GM23338 (cell line): ENCODE results near the gene RPS21. TPM values are rescaled to one million over a fixed set of nuclear protein-coding genes. Genes with fewer than 3 reads are reported as not detected.
A peak's percentile ranks its signal among the peaks of the same experiment; 100 is the strongest.

ENCODE experiments used
- ATAC-seq: fragments of 200-7000 bp; cut with Tn5 transposase; 3 replicates; pipeline ENCODE4 v1.9.1; 2020
- DNase-seq: peaks from one replicate; pipeline ENCODE4 v3.0.0-alpha.2; 2015; ENCODE audit warnings: low spot score
- H2AFZ ChIP-seq: fragments of 200-600 bp; sonication (generic); 2 replicates; pipeline ENCODE4 v1.8.0; 2016; ENCODE audit warnings: antibody characterized with exemption, mild to moderate bottlenecking, moderate library complexity
- H3F3A ChIP-seq: fragments of 200-600 bp; sonication (generic); replicated peaks from 2 replicates; pipeline ENCODE4 v1.8.0; 2017; ENCODE audit warnings: antibody characterized with exemption, mixed run types, low read depth
- H3K27ac ChIP-seq: fragments of 200-600 bp; sonication (generic); 2 replicates; pipeline ENCODE4 v1.6.1; 2016; ENCODE audit warnings: low read depth
- H3K27me3 ChIP-seq: fragments of 200-600 bp; sonication (generic); 2 replicates; pipeline ENCODE4 v1.8.0; 2016; ENCODE audit warnings: mild to moderate bottlenecking, mixed run types, moderate library complexity; ENCODE audit not compliant: insufficient read depth
- H3K36me3 ChIP-seq: fragments of 200-600 bp; sonication (generic); 2 replicates; pipeline ENCODE4 v1.8.0; 2016; ENCODE audit warnings: mild to moderate bottlenecking; ENCODE audit not compliant: insufficient read depth
- H3K4me1 ChIP-seq: fragments of 200-600 bp; sonication (generic); 2 replicates; pipeline ENCODE4 v1.8.0; 2016; ENCODE audit warnings: mild to moderate bottlenecking, moderate library complexity; ENCODE audit not compliant: insufficient read depth
- H3K4me2 ChIP-seq: fragments of 200-600 bp; sonication (generic); 2 replicates; pipeline ENCODE4 v1.7.1; 2017; ENCODE audit warnings: mixed run types
- H3K4me3 ChIP-seq: fragments of 200-600 bp; sonication (generic); 2 replicates; pipeline ENCODE4 v1.6.1; 2016; ENCODE audit warnings: mixed run types
- H3K79me2 ChIP-seq: fragments of 200-600 bp; sonication (generic); replicated peaks from 2 replicates; pipeline ENCODE4 v1.8.0; 2017; ENCODE audit warnings: mild to moderate bottlenecking; ENCODE audit not compliant: insufficient read depth
- H3K9me2 ChIP-seq: fragments of 200-600 bp; sonication (generic); 2 replicates; pipeline ENCODE4 v1.8.0; 2017; ENCODE audit not compliant: insufficient read depth
- H4K20me1 ChIP-seq: fragments of 200-600 bp; sonication (generic); replicated peaks from 2 replicates; pipeline ENCODE4 v1.8.0; 2017; ENCODE audit warnings: mild to moderate bottlenecking; ENCODE audit not compliant: insufficient read depth
- H3K27ac Mint-ChIP-seq: 2 replicates; pipeline ENCODE4 v1.8.0; 2020; ENCODE audit warnings: inconsistent platforms, mild to moderate bottlenecking, moderate library complexity, mixed read lengths
- H3K27me3 Mint-ChIP-seq: 3 replicates; pipeline ENCODE4 v1.8.0; 2022; ENCODE audit warnings: low read depth, mild to moderate bottlenecking, moderate library complexity, mixed read lengths, inconsistent platforms; ENCODE audit not compliant: insufficient read depth, poor library complexity
- H3K36me3 Mint-ChIP-seq: 3 replicates; pipeline ENCODE4 v1.8.0; 2021; ENCODE audit warnings: low read depth, mild to moderate bottlenecking, inconsistent platforms, moderate library complexity, mixed read lengths
- H3K4me1 Mint-ChIP-seq: 3 replicates; pipeline ENCODE4 v1.8.0; 2020; ENCODE audit warnings: mild to moderate bottlenecking, inconsistent platforms, mixed read lengths
- H3K4me3 Mint-ChIP-seq: 3 replicates; pipeline ENCODE4 v1.8.0; 2021; ENCODE audit warnings: moderate library complexity, mild to moderate bottlenecking, inconsistent platforms, mixed read lengths
- H3K9me3 Mint-ChIP-seq: 3 replicates; pipeline ENCODE4 v1.8.0; 2020; ENCODE audit warnings: moderate library complexity, mild to moderate bottlenecking, inconsistent platforms, mixed read lengths
- CREB1 ChIP-seq: fragments of 250-450 bp; sonication (Bioruptor Pico); IDR thresholded peaks from 2 replicates; pipeline ENCODE4 v1.5.0; 2020; ENCODE audit warnings: low read depth, mild to moderate bottlenecking, moderate library complexity
- JUNB ChIP-seq: IDR thresholded peaks from one replicate; pipeline ENCODE4 v1.6.1; 2016; ENCODE audit warnings: antibody characterized with exemption; ENCODE audit not compliant: unreplicated experiment
- POLR2AphosphoS5 ChIP-seq: IDR thresholded peaks from 2 replicates; pipeline ENCODE4 v1.6.1; 2016; ENCODE audit warnings: antibody characterized with exemption, low read depth
- ZNF462 ChIP-seq: fragments of 250-450 bp; sonication (Bioruptor Pico); IDR thresholded peaks from 2 replicates; pipeline ENCODE4 v1.5.0; 2020; ENCODE audit warnings: mild to moderate bottlenecking, moderate library complexity
- polyA plus RNA-seq: library from polyadenylated mRNA; unstranded; fragments of >200 nt; fragmentation: Nextera tagmentation; extraction: Ambion mirVana; gene quantifications from 2 replicates; pipeline ENCODE4 v1.2.1, GENCODE V29; 2016
- total RNA-seq: library from RNA; depleted of rRNA; stranded (reverse); fragments of >200 nt; shearing (Covaris generic); gene quantifications from 2 replicates; pipeline ENCODE4 v1.2.3, GENCODE V29; 2014
- TF ChIP-seq, protein P1 (sequence below): IDR thresholded peaks from one replicate; pipeline ENCODE4 v1.6.1; 2018; ENCODE audit warnings: antibody characterized with exemption; ENCODE audit not compliant: unreplicated experiment
- TF ChIP-seq, protein P2 (sequence below): IDR thresholded peaks from 2 replicates; pipeline ENCODE4 v1.6.1; 2016; ENCODE audit warnings: antibody characterized with exemption

The RPS21 gene
- total and polyA plus RNA-seq, 2 experiments from 2014 or later = 759 to 2,298 TPM

DNA sequence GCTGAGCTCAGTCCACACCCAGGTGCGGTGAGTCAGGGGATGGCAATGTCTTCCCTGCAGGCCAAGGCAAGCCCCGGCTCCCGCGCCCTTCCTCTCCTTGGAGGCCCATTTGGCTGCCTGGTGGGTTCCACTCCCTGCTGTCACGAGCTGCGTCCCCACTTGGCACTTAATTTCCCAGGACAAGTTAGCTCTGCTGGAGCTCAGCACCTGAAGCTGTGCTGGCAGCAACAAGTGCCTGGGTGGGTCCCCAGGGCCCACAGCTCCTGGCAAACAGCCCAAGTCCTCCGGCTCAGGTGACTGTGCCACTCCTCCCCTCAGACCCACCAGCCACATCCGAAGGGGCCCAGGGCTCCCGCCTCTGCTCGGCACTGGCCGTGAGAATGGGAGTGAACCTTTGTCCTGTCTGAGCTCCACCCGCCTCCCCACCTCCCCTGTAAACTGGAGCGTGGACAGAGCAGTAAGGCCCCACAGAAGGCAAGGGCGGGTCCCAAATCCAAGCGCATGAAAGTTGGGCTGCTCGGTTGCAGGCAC, 36.7 kb upstream of the RPS21 start (continued):
- TF ChIP-seq, protein P1, sequence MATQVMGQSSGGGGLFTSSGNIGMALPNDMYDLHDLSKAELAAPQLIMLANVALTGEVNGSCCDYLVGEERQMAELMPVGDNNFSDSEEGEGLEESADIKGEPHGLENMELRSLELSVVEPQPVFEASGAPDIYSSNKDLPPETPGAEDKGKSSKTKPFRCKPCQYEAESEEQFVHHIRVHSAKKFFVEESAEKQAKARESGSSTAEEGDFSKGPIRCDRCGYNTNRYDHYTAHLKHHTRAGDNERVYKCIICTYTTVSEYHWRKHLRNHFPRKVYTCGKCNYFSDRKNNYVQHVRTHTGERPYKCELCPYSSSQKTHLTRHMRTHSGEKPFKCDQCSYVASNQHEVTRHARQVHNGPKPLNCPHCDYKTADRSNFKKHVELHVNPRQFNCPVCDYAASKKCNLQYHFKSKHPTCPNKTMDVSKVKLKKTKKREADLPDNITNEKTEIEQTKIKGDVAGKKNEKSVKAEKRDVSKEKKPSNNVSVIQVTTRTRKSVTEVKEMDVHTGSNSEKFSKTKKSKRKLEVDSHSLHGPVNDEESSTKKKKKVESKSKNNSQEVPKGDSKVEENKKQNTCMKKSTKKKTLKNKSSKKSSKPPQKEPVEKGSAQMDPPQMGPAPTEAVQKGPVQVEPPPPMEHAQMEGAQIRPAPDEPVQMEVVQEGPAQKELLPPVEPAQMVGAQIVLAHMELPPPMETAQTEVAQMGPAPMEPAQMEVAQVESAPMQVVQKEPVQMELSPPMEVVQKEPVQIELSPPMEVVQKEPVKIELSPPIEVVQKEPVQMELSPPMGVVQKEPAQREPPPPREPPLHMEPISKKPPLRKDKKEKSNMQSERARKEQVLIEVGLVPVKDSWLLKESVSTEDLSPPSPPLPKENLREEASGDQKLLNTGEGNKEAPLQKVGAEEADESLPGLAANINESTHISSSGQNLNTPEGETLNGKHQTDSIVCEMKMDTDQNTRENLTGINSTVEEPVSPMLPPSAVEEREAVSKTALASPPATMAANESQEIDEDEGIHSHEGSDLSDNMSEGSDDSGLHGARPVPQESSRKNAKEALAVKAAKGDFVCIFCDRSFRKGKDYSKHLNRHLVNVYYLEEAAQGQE = no peak
- TF ChIP-seq CREB1 (no peak), JUNB (no peak), POLR2AphosphoS5 (no peak)
- TF ChIP-seq, protein P2, sequence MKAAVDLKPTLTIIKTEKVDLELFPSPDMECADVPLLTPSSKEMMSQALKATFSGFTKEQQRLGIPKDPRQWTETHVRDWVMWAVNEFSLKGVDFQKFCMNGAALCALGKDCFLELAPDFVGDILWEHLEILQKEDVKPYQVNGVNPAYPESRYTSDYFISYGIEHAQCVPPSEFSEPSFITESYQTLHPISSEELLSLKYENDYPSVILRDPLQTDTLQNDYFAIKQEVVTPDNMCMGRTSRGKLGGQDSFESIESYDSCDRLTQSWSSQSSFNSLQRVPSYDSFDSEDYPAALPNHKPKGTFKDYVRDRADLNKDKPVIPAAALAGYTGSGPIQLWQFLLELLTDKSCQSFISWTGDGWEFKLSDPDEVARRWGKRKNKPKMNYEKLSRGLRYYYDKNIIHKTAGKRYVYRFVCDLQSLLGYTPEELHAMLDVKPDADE = no peak

DNA sequence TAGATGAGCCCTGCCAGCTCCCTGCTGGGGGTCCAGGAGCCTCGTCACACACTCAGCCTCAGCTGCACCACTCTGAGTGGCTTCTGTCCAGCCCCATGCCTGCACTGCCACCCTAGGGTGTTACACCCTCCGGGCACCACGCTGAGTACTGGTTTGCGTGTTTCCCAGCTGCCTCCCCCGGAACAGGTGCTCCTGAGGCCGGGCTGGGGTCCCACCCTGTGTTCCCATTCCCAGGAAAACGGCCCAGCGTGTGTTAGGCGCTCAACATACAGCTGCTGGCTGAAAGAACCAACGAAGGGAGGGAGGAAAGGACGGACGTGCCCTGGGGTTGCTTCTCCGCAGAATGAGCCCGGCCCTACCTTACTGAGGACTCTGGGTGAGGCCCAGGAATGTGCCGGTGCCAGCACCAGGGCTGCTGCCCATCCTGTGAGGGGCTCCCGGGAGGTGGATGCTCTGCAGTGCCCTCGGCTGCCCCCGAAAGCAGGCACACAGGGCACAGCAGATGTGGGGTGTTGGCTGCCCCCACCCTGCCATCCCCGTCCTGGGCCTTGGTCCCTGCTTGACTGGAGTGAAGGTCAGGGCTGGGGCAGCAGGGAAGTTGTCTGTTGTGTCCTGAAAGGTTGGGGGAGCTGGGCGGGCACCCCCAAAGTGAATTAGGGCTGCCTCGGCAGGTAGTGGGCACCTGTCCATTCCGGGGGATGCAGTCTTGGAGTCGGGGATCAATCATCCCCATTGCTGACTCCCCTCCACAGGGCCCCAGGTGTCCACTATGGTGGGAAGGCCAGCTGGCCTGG, 36.1 kb upstream of the RPS21 start:
- Histone ChIP-seq H3K27me3 (no peaks in the 10 kb centered on the region), H3K36me3 (peaks cover 10% of the 10 kb centered on the region), H3K27ac (peak overlapping the region; percentile 50; the same call in 1 of the 2 replicates), H3F3A (peaks cover 18% of the 10 kb centered on the region), H4K20me1 (peaks cover under 1% of the 10 kb centered on the region; the same call in 1 of the 2 replicates), H3K4me1 (peaks cover 15% of the 10 kb centered on the region; the same call in 1 of the 2 replicates), H3K9me2 (no peaks in the 10 kb centered on the region), H2AFZ (no peak overlapping the region), H3K79me2 (peaks cover 21% of the 10 kb centered on the region), H3K4me2 (no peak overlapping the region), H3K4me3 (no peak overlapping the region)
- ATAC-seq (no peak), DNase-seq (no peak)
- H3K36me3 Mint-ChIP-seq = peaks cover 50% of the 10 kb centered on the region
- peaks cover 6% of the 10 kb centered on the region for H3K4me1 Mint-ChIP-seq
- H3K27me3 Mint-ChIP-seq = peaks cover 11% of the 10 kb centered on the region
- no peak overlapping the region for H3K27ac Mint-ChIP-seq
- peaks cover 24% of the 10 kb centered on the region for H3K9me3 Mint-ChIP-seq
- no peak overlapping the region for H3K4me3 Mint-ChIP-seq
- TF ChIP-seq JUNB (no peak), ZNF462 (CRISPR knock-in tag) (no peak), POLR2AphosphoS5 (no peak)
- TF ChIP-seq, protein P1 = no peak
- TF ChIP-seq, protein P2 = no peak
